ENCODE results near the gene MAP3K5.

Gene MAP3K5

GRCh38 chr6:136728033-136728939 lies 64.0 kb downstream of the MAP3K5 start:
- Histone ChIP-seq H3K4me3 (ENCODE audit: low read depth in 1 of 2, low read length in 2 of 2) (no peak overlapping the region), H3K4me1 (ENCODE audit: control insufficient read depth in 1 of 2, insufficient read depth in 2 of 2, low read length in 2 of 2) (no peaks in the 10 kb centered on the region), H3K27me3 (ENCODE audit: low read depth, low read length) (no peaks in the 10 kb centered on the region), H3K27ac (ENCODE audit: low read length) (no peak overlapping the region), H3K36me3 (ENCODE audit: control insufficient read depth in 1 of 2, insufficient read depth in 2 of 2, low read length in 2 of 2) (no peaks in the 10 kb centered on the region), H3K9me3 (ENCODE audit: control insufficient read depth in 1 of 2, low read length in 2 of 2) (no peaks in the 10 kb centered on the region)

GRCh38 chr6:136726837-136727557 lies 65.3 kb downstream of the MAP3K5 start:
- H3K27ac ChIP-seq (ENCODE audit: low read length), result no peak overlapping the region

GRCh38 chr6:136725124-136725523 lies 67.2 kb downstream of the MAP3K5 start:
- H3K27me3 ChIP-seq (ENCODE audit: low read depth, low read length), result no peaks in the 10 kb centered on the region
- peaks cover 0 to 3% of the 10 kb centered on the region in 2 donors for H3K9me3 ChIP-seq (ENCODE audit: control insufficient read depth in 1 of 2, low read length in 2 of 2)
- no peaks in the 10 kb centered on the region for H3K36me3 ChIP-seq (ENCODE audit: control insufficient read depth in 1 of 2, insufficient read depth in 2 of 2, low read length in 2 of 2)
- no peak overlapping the region for H3K27ac ChIP-seq (ENCODE audit: low read length)
- H3K4me1 ChIP-seq (ENCODE audit: control insufficient read depth in 1 of 2, insufficient read depth in 2 of 2, low read length in 2 of 2), result no peaks in the 10 kb centered on the region
- H3K4me3 ChIP-seq (ENCODE audit: low read depth in 1 of 2, low read length in 2 of 2), result no peak overlapping the region

More at GRCh38 chr6:136726837-136727557, 65.3 kb downstream of the MAP3K5 start:
- no peak overlapping the region for H3K4me3 ChIP-seq (ENCODE audit: low read depth in 1 of 2, low read length in 2 of 2)
- H3K9me3 ChIP-seq (ENCODE audit: control insufficient read depth in 1 of 2, low read length in 2 of 2), result no peaks in the 10 kb centered on the region
- no peaks in the 10 kb centered on the region for H3K4me1 ChIP-seq (ENCODE audit: control insufficient read depth in 1 of 2, insufficient read depth in 2 of 2, low read length in 2 of 2)
- H3K36me3 ChIP-seq (ENCODE audit: control insufficient read depth in 1 of 2, insufficient read depth in 2 of 2, low read length in 2 of 2), result no peaks in the 10 kb centered on the region
- H3K27me3 ChIP-seq (ENCODE audit: low read depth, low read length), result no peaks in the 10 kb centered on the region

GRCh38 chr6:136723780-136724179 lies 68.5 kb downstream of the MAP3K5 start:
- Histone ChIP-seq H3K4me3 (ENCODE audit: low read depth in 1 of 2, low read length in 2 of 2) (no peak overlapping the region), H3K4me1 (ENCODE audit: control insufficient read depth in 1 of 2, insufficient read depth in 2 of 2, low read length in 2 of 2) (peaks cover 0 to 3% of the 10 kb centered on the region in 2 donors), H3K27me3 (ENCODE audit: low read depth, low read length) (no peaks in the 10 kb centered on the region), H3K36me3 (ENCODE audit: control insufficient read depth in 1 of 2, insufficient read depth in 2 of 2, low read length in 2 of 2) (no peaks in the 10 kb centered on the region), H3K27ac (ENCODE audit: low read length) (no peak overlapping the region), H3K9me3 (ENCODE audit: control insufficient read depth in 1 of 2, low read length in 2 of 2) (peaks cover 0 to 3% of the 10 kb centered on the region in 2 donors)

- Histone ChIP-seq H3K4me1 (ENCODE audit: control insufficient read depth in 1 of 2, insufficient read depth in 2 of 2, low read length in 2 of 2) (peaks cover 3 to 13% of the 10 kb centered on the region in 2 donors), H3K9me3 (ENCODE audit: control insufficient read depth in 1 of 2, low read length in 2 of 2) (peaks cover 0 to 3% of the 10 kb centered on the region in 2 donors), H3K4me3 (ENCODE audit: low read depth in 1 of 2, low read length in 2 of 2) (no peak overlapping the region), H3K36me3 (ENCODE audit: control insufficient read depth in 1 of 2, insufficient read depth in 2 of 2, low read length in 2 of 2) (no peaks in the 10 kb centered on the region), H3K27ac (ENCODE audit: low read length) (no peak overlapping the region), H3K27me3 (ENCODE audit: low read depth, low read length) (no peaks in the 10 kb centered on the region)
Measured at GRCh38 chr6:136721467-136721866, 70.8 kb downstream of the MAP3K5 start.

- Histone ChIP-seq H3K4me1 (ENCODE audit: control insufficient read depth in 1 of 2, insufficient read depth in 2 of 2, low read length in 2 of 2) (peaks cover 3 to 19% of the 10 kb centered on the region in 2 donors), H3K4me3 (ENCODE audit: low read depth in 1 of 2, low read length in 2 of 2) (no peak overlapping the region), H3K9me3 (ENCODE audit: control insufficient read depth in 1 of 2, low read length in 2 of 2) (peaks cover 0 to 3% of the 10 kb centered on the region in 2 donors), H3K27ac (ENCODE audit: low read length) (no peak overlapping the region), H3K36me3 (ENCODE audit: control insufficient read depth in 1 of 2, insufficient read depth in 2 of 2, low read length in 2 of 2) (no peaks in the 10 kb centered on the region), H3K27me3 (ENCODE audit: low read depth, low read length) (no peaks in the 10 kb centered on the region)
Measured at GRCh38 chr6:136720045-136720770, 72.1 kb downstream of the MAP3K5 start.

GRCh38 chr6:136719280-136720044 lies 72.8 kb downstream of the MAP3K5 start:
- Histone ChIP-seq H3K4me1 (ENCODE audit: control insufficient read depth in 1 of 2, insufficient read depth in 2 of 2, low read length in 2 of 2) (peaks cover 3 to 19% of the 10 kb centered on the region in 2 donors), H3K9me3 (ENCODE audit: control insufficient read depth in 1 of 2, low read length in 2 of 2) (peaks cover 0 to 3% of the 10 kb centered on the region in 2 donors), H3K4me3 (ENCODE audit: low read depth in 1 of 2, low read length in 2 of 2) (no peak overlapping the region), H3K36me3 (ENCODE audit: control insufficient read depth in 1 of 2, insufficient read depth in 2 of 2, low read length in 2 of 2) (no peaks in the 10 kb centered on the region), H3K27me3 (ENCODE audit: low read depth, low read length) (no peaks in the 10 kb centered on the region), H3K27ac (ENCODE audit: low read length) (no peak overlapping the region)

- H3K9me3 ChIP-seq (ENCODE audit: control insufficient read depth in 1 of 2, low read length in 2 of 2), result peaks cover 0 to 3% of the 10 kb centered on the region in 2 donors
- H3K36me3 ChIP-seq (ENCODE audit: control insufficient read depth in 1 of 2, insufficient read depth in 2 of 2, low read length in 2 of 2), result no peaks in the 10 kb centered on the region
- no peak overlapping the region for H3K4me3 ChIP-seq (ENCODE audit: low read depth in 1 of 2, low read length in 2 of 2)
- H3K27ac ChIP-seq (ENCODE audit: low read length), result no peak overlapping the region
- no peaks in the 10 kb centered on the region for H3K27me3 ChIP-seq (ENCODE audit: low read depth, low read length)
- peaks cover 3 to 19% of the 10 kb centered on the region in 2 donors for H3K4me1 ChIP-seq (ENCODE audit: control insufficient read depth in 1 of 2, insufficient read depth in 2 of 2, low read length in 2 of 2)
Measured at GRCh38 chr6:136718476-136718875, 73.8 kb downstream of the MAP3K5 start.

- Histone ChIP-seq H3K4me1 (ENCODE audit: control insufficient read depth in 1 of 2, insufficient read depth in 2 of 2, low read length in 2 of 2) (peaks cover 3 to 19% of the 10 kb centered on the region in 2 donors), H3K4me3 (ENCODE audit: low read depth in 1 of 2, low read length in 2 of 2) (no peak overlapping the region), H3K9me3 (ENCODE audit: control insufficient read depth in 1 of 2, low read length in 2 of 2) (peaks cover 0 to 3% of the 10 kb centered on the region in 2 donors), H3K36me3 (ENCODE audit: control insufficient read depth in 1 of 2, insufficient read depth in 2 of 2, low read length in 2 of 2) (no peaks in the 10 kb centered on the region), H3K27me3 (ENCODE audit: low read depth, low read length) (no peaks in the 10 kb centered on the region), H3K27ac (ENCODE audit: low read length) (peak overlapping the region; percentile 33)
Measured at GRCh38 chr6:136717716-136717990, 74.6 kb downstream of the MAP3K5 start.

GRCh38 chr6:136716917-136717715 lies 75.2 kb downstream of the MAP3K5 start:
- H3K27me3 ChIP-seq (ENCODE audit: low read depth, low read length), result no peaks in the 10 kb centered on the region

More at GRCh38 chr6:136716917-136717715, 75.2 kb downstream of the MAP3K5 start:
- Histone ChIP-seq H3K9me3 (ENCODE audit: control insufficient read depth in 1 of 2, low read length in 2 of 2) (peaks cover 0 to 3% of the 10 kb centered on the region in 2 donors), H3K36me3 (ENCODE audit: control insufficient read depth in 1 of 2, insufficient read depth in 2 of 2, low read length in 2 of 2) (no peaks in the 10 kb centered on the region), H3K27ac (ENCODE audit: low read length) (peak overlapping the region; percentile 33), H3K4me3 (ENCODE audit: low read depth in 1 of 2, low read length in 2 of 2) (no peak overlapping the region), H3K4me1 (ENCODE audit: control insufficient read depth in 1 of 2, insufficient read depth in 2 of 2, low read length in 2 of 2) (peaks cover 3 to 19% of the 10 kb centered on the region in 2 donors)

Data from muscle layer of duodenum (tissue), 2 donors.